HL-60 (cell line): Measurements from ENCODE around the gene HUNK.

Experiments used
- DNase-seq, 2 experiments: peaks; one replicate each; pipeline ENCODE4 v3.0.0-alpha.2; 2010 to 2020; ENCODE audit warnings: low read depth in 1 of 2, low spot score in 1 of 2
- H3K27ac ChIP-seq: fragments of 250-450 bp; sonication (Bioruptor Pico); replicated peaks from 2 replicates; pipeline ENCODE4 v1.5.1; 2020; ENCODE audit warnings: mild to moderate bottlenecking, moderate library complexity
- H3K27me3 ChIP-seq: fragments of 250-450 bp; sonication (Bioruptor Pico); 2 replicates; pipeline ENCODE4 v1.5.1; 2021; ENCODE audit warnings: mild to moderate bottlenecking, moderate library complexity; ENCODE audit not compliant: insufficient read depth, poor library complexity, severe bottlenecking
- H3K4me3 ChIP-seq: replicated peaks from 2 replicates; pipeline ENCODE4 v1.5.1; 2011; ENCODE audit warnings: mild to moderate bottlenecking, control low read depth, low read length; ENCODE audit not compliant: insufficient read depth
- GABPA ChIP-seq: IDR thresholded peaks from 2 replicates; pipeline ENCODE4 v1.6.1; 2012; ENCODE audit warnings: low read depth
- POLR2AphosphoS5 ChIP-seq: IDR thresholded peaks from 2 replicates; pipeline ENCODE4 v1.6.1; 2012; ENCODE audit warnings: low read depth
- SPI1 ChIP-seq: IDR thresholded peaks from 2 replicates; pipeline ENCODE4 v1.6.1; 2012; ENCODE audit warnings: low read depth, mild to moderate bottlenecking, borderline replicate concordance
- TF ChIP-seq, protein P1 (sequence below): IDR thresholded peaks from 2 replicates; pipeline ENCODE4 v1.6.1; 2012; ENCODE audit warnings: low read depth; ENCODE audit not compliant: insufficient replicate concordance
- TF ChIP-seq, protein P2 (sequence below): IDR thresholded peaks from one replicate; pipeline ENCODE4 v1.5.1; 2011; ENCODE audit warnings: low read length, control low read depth, inconsistent platforms; ENCODE audit not compliant: insufficient read depth

The HUNK gene

DNA sequence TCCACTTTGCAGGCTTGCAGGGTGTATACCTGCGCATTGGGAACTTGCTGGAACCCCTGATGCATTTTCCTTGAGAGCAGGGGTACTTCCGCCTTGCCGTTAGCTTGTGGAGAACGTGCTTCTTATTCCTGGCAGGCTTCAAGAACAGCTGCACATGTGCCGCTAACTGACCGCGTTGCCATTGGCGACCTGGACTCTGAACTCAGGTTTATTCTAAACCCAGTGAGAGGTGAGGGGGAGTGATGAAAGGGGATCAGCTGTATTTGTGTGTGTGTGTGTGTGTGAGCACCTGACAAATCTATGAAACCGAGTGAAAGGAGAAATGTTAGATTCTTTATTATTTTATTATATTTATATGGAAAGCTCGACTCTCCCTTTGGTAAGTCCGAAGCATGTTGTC lies 128.6 kb downstream of the HUNK start:
- TF ChIP-seq GABPA (no peak), SPI1 (no peak), POLR2AphosphoS5 (no peak)
- TF ChIP-seq, protein P1, sequence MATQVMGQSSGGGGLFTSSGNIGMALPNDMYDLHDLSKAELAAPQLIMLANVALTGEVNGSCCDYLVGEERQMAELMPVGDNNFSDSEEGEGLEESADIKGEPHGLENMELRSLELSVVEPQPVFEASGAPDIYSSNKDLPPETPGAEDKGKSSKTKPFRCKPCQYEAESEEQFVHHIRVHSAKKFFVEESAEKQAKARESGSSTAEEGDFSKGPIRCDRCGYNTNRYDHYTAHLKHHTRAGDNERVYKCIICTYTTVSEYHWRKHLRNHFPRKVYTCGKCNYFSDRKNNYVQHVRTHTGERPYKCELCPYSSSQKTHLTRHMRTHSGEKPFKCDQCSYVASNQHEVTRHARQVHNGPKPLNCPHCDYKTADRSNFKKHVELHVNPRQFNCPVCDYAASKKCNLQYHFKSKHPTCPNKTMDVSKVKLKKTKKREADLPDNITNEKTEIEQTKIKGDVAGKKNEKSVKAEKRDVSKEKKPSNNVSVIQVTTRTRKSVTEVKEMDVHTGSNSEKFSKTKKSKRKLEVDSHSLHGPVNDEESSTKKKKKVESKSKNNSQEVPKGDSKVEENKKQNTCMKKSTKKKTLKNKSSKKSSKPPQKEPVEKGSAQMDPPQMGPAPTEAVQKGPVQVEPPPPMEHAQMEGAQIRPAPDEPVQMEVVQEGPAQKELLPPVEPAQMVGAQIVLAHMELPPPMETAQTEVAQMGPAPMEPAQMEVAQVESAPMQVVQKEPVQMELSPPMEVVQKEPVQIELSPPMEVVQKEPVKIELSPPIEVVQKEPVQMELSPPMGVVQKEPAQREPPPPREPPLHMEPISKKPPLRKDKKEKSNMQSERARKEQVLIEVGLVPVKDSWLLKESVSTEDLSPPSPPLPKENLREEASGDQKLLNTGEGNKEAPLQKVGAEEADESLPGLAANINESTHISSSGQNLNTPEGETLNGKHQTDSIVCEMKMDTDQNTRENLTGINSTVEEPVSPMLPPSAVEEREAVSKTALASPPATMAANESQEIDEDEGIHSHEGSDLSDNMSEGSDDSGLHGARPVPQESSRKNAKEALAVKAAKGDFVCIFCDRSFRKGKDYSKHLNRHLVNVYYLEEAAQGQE: no peak
- TF ChIP-seq, protein P2, sequence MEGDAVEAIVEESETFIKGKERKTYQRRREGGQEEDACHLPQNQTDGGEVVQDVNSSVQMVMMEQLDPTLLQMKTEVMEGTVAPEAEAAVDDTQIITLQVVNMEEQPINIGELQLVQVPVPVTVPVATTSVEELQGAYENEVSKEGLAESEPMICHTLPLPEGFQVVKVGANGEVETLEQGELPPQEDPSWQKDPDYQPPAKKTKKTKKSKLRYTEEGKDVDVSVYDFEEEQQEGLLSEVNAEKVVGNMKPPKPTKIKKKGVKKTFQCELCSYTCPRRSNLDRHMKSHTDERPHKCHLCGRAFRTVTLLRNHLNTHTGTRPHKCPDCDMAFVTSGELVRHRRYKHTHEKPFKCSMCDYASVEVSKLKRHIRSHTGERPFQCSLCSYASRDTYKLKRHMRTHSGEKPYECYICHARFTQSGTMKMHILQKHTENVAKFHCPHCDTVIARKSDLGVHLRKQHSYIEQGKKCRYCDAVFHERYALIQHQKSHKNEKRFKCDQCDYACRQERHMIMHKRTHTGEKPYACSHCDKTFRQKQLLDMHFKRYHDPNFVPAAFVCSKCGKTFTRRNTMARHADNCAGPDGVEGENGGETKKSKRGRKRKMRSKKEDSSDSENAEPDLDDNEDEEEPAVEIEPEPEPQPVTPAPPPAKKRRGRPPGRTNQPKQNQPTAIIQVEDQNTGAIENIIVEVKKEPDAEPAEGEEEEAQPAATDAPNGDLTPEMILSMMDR: no peak
- Histone ChIP-seq H3K27ac (no peak overlapping the region), H3K27me3 (no peaks in the 10 kb centered on the region), H3K4me3 (no peak overlapping the region)
- DNase-seq: no peak

DNA sequence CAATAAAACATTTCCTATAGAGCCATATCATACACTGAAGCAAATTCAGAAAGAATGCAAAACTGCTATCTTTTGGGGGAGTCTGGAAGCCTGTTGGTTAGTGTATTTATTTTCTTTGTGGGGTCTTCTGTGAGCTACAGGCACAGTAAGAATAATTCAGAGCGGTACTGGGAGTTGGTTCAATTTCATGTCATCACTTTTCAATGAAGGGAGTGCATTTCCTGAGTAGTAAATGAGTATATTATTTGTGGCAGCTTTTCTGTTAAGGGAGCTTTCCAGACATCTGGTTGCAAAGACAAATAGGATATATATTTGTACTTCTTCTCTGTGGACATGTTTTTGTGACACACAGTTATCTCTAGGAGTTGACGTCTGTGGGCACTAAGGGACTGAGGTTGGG lies 130.6 kb downstream of the HUNK start:
- DNase-seq: no peak
- no peaks in the 10 kb centered on the region for H3K27me3 ChIP-seq
- no peak overlapping the region for H3K4me3 ChIP-seq
- TF ChIP-seq GABPA: no peak
- H3K27ac ChIP-seq: no peak overlapping the region

DNA sequence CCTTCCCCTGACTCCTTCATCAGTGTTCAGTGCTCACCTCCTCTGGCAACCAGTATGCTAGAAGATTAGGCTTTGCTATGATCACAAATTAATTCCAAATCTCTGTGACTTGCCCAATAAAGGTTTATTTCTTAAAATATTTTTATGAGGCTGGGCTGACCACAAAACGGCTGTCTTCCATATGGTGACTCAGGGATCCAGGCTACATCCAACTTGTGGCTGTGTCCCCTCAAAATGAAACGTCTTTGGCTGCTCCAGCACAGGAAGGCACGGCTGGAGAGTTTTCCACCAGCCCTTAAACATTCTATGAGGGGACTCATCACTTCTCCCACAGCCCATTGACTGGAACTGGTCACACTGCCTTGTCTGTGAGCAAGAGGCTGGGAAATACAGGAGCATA lies 131.5 kb downstream of the HUNK start:
- TF ChIP-seq GABPA (no peak), POLR2AphosphoS5 (no peak), SPI1 (no peak)
- TF ChIP-seq, protein P2: no peak
- TF ChIP-seq, protein P1: no peak
- H3K27ac ChIP-seq: no peak overlapping the region
- no peaks in the 10 kb centered on the region for H3K27me3 ChIP-seq
- no peak overlapping the region for H3K4me3 ChIP-seq
- no peak for DNase-seq

DNA sequence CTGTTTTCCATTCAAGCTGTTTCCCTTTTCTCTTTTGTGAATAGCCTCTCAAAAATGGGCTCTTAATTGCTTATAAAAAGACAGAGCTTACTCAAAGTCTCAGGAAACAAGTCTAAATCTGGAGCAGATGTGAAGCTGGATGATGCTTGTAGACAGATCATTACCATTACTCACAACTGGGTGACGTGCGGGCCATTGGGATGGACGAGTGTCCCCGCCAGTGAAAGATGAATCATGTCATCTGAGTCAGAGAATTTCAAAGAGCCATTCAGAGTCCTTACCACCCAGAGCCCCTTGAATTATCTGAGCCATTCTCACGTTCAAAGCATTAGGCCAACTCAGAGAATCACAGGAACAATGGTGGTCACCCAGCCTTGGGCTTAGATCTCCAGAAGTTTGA lies 134.6 kb downstream of the HUNK start:
- no peak for DNase-seq
- Histone ChIP-seq H3K27me3 (no peaks in the 10 kb centered on the region), H3K4me3 (no peak overlapping the region), H3K27ac (no peak overlapping the region)
- TF ChIP-seq GABPA: no peak

DNA sequence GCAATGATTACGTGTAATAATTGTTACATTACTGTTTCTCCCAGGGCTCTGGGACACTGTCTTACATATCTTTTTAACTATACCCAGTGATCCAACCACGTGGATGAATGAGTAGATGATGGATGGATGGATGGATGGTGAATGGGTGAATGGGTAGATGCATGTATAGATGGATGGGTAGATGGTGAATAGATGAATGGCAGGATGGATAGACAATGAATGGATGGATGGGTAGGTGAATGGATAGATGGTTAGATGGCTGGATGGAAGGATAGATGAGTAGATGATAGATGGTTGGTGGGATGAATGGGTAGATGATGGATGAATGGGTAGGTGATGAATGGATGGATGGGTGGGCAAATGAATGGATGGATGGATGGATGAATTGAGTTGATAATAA lies 135.9 kb downstream of the HUNK start:
- DNase-seq: no peak
- Histone ChIP-seq H3K27me3 (no peaks in the 10 kb centered on the region), H3K27ac (no peak overlapping the region), H3K4me3 (no peak overlapping the region)
- TF ChIP-seq SPI1: no peak
- TF ChIP-seq, protein P1: no peak
- TF ChIP-seq GABPA: no peak
- TF ChIP-seq, protein P2: no peak
- TF ChIP-seq POLR2AphosphoS5: no peak
